Spleen (tissue), 7 donors: ENCODE data around the gene GAS7.

Source experiments
- POLR2A ChIP-seq, 3 donors: fragments of 450-650 bp; IDR thresholded peaks; one replicate each; pipeline ENCODE4 v1.5.1; 2017; ENCODE audit warnings: antibody characterized with exemption in 3 of 3, mild to moderate bottlenecking in 1 of 3
- POLR2AphosphoS5 ChIP-seq, 3 donors: sonication (generic); formaldehyde crosslinking; IDR thresholded peaks; one replicate each; pipeline ENCODE4 v1.5.1; 2017; ENCODE audit warnings: antibody characterized with exemption in 3 of 3
- TF ChIP-seq, protein P1 (sequence below), 11 experiments: fragments of 200-600 bp in 7 of 11; fragments of 450-650 bp in 4 of 11; sonication (generic) in 4 of 11; IDR thresholded peaks in 8 of 11; conservative IDR thresholded peaks in 3 of 11; 1 replicate in 7 of 11; 2 replicates in 4 of 11; pipeline versions ENCODE4 v1.4.0 to v1.8.0; 2016 to 2021; ENCODE audit warnings: antibody characterized with exemption in 11 of 11, inconsistent platforms in 4 of 11, mild to moderate bottlenecking in 1 of 11
- donor health status: DM: no; HTN: no; CAD: no; lungs with moderate emphysema.
- donor health status: DM: no; HTN: no; CAD: no.
- donor health status: DM: no; HTN: no; CAD: no.

DNA sequence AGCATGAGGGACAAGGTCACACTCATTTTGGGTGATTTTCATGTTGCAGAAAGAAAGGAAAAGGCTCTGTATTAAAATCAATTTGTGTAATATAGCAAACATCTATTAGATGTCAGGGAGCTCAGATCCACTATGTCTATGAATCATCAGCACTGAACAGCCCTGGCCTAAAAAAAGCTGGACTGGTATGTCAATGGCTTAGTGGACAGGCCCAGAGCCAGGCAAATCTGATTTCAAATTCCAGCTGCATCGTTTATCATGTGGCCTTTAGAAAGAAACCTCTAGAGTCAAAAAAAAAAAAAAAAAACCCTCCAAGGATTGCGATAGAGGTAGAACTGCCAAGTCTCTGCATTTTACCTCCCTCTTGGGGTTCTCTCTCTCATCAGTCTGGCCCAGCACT is 5.4 kb downstream of the GAS7 start:
- TF ChIP-seq, protein P1, sequence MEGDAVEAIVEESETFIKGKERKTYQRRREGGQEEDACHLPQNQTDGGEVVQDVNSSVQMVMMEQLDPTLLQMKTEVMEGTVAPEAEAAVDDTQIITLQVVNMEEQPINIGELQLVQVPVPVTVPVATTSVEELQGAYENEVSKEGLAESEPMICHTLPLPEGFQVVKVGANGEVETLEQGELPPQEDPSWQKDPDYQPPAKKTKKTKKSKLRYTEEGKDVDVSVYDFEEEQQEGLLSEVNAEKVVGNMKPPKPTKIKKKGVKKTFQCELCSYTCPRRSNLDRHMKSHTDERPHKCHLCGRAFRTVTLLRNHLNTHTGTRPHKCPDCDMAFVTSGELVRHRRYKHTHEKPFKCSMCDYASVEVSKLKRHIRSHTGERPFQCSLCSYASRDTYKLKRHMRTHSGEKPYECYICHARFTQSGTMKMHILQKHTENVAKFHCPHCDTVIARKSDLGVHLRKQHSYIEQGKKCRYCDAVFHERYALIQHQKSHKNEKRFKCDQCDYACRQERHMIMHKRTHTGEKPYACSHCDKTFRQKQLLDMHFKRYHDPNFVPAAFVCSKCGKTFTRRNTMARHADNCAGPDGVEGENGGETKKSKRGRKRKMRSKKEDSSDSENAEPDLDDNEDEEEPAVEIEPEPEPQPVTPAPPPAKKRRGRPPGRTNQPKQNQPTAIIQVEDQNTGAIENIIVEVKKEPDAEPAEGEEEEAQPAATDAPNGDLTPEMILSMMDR (IDR thresholded peaks at IDR 0.05 in 8 of 11, conservative IDR thresholded peaks at IDR 0.05 in 3 of 11), result no peak
- TF ChIP-seq POLR2AphosphoS5 (IDR thresholded peaks at IDR 0.05) (no peak), POLR2A (IDR thresholded peaks at IDR 0.05) (no peak)
